ENCODE measurements around the gene GMDS. TPM values are rescaled to one million over a fixed set of nuclear protein-coding genes. Genes with fewer than 3 reads are reported as not detected.
"Not testable (repeated sequence)": the region's sequence is repeated elsewhere in the genome, so short reads cannot be mapped to it uniquely, and the experiment has no call there.

The GMDS gene
- total and polyA plus RNA-seq, 2 donors = 19.9 to 28.4 TPM

- no peaks in the 10 kb centered on the region for H3K9me3 ChIP-seq (ENCODE audit: control insufficient read depth in 2 of 2, insufficient read depth in 1 of 2, low read length in 1 of 2)
- 87% methylated on average over 13 of the region's 13 CpGs for WGBS
- H3K27me3 ChIP-seq (ENCODE audit: control insufficient read depth in 2 of 2, insufficient read depth in 1 of 2, low read length in 1 of 2) = no peaks in the 10 kb centered on the region
- no peak for DNase-seq (ENCODE audit: low read depth in 6 of 9, low spot score in 9 of 9)
- H3K36me3 ChIP-seq (ENCODE audit: control insufficient read depth in 2 of 2, insufficient read depth in 2 of 2, low read length in 1 of 2) = no peaks in the 10 kb centered on the region
- peaks cover 0 to 2% of the 10 kb centered on the region in 2 donors for H3K4me1 ChIP-seq (ENCODE audit: control insufficient read depth in 2 of 2, insufficient read depth in 2 of 2, low read length in 2 of 2)
- peak overlapping the region; percentile 13 to 24 for H3K27ac ChIP-seq (ENCODE audit: low read depth in 1 of 2, low read length in 1 of 2)
- no peak overlapping the region for H3K4me3 ChIP-seq (ENCODE audit: low read length in 2 of 2)
Measured at GRCh38 chr6:1679031-1679687, 566.2 kb downstream of the GMDS start.

- Histone ChIP-seq H3K9me3 (ENCODE audit: control insufficient read depth in 2 of 2, insufficient read depth in 1 of 2, low read length in 1 of 2) (no peaks in the 10 kb centered on the region), H3K4me3 (ENCODE audit: low read length in 2 of 2) (no peak overlapping the region), H3K27ac (ENCODE audit: low read depth in 1 of 2, low read length in 1 of 2) (no peak overlapping the region), H3K27me3 (ENCODE audit: control insufficient read depth in 2 of 2, insufficient read depth in 1 of 2, low read length in 1 of 2) (no peaks in the 10 kb centered on the region), H3K4me1 (ENCODE audit: control insufficient read depth in 2 of 2, insufficient read depth in 2 of 2, low read length in 2 of 2) (peaks cover 0 to 2% of the 10 kb centered on the region in 2 donors), H3K36me3 (ENCODE audit: control insufficient read depth in 2 of 2, insufficient read depth in 2 of 2, low read length in 1 of 2) (no peaks in the 10 kb centered on the region)
- 88% methylated on average over 3 of the region's 3 CpGs for WGBS
- DNase-seq (ENCODE audit: low read depth in 6 of 9, low spot score in 9 of 9) = no peak
Measured at GRCh38 chr6:1678201-1678600, 567.2 kb downstream of the GMDS start.

GRCh38 chr6:1672379-1672778, 573.0 kb downstream of the GMDS start:
- Histone ChIP-seq H3K27me3 (ENCODE audit: control insufficient read depth in 2 of 2, insufficient read depth in 1 of 2, low read length in 1 of 2) (no peaks in the 10 kb centered on the region), H3K27ac (ENCODE audit: low read depth in 1 of 2, low read length in 1 of 2) (peak overlapping the region in 1 of 2 donors; percentile 18), H3K4me1 (ENCODE audit: control insufficient read depth in 2 of 2, insufficient read depth in 2 of 2, low read length in 2 of 2) (peaks cover 0 to 7% of the 10 kb centered on the region in 2 donors), H3K36me3 (ENCODE audit: control insufficient read depth in 2 of 2, insufficient read depth in 2 of 2, low read length in 1 of 2) (no peaks in the 10 kb centered on the region), H3K9me3 (ENCODE audit: control insufficient read depth in 2 of 2, insufficient read depth in 1 of 2, low read length in 1 of 2) (no peaks in the 10 kb centered on the region), H3K4me3 (ENCODE audit: low read length in 2 of 2) (no peak overlapping the region)
- WGBS = 95% methylated on average over 2 of the region's 2 CpGs
- DNase-seq (ENCODE audit: low read depth in 6 of 9, low spot score in 9 of 9) = no peak

- 86% methylated on average over 16 of the region's 16 CpGs for WGBS
Measured at GRCh38 chr6:1670711-1671462, 574.5 kb downstream of the GMDS start.

GRCh38 chr6:1669996-1670395, 575.4 kb downstream of the GMDS start:
- WGBS = 95% methylated on average over 11 of the region's 11 CpGs
- Histone ChIP-seq H3K9me3 (ENCODE audit: control insufficient read depth in 2 of 2, insufficient read depth in 1 of 2, low read length in 1 of 2) (no peaks in the 10 kb centered on the region), H3K4me1 (ENCODE audit: control insufficient read depth in 2 of 2, insufficient read depth in 2 of 2, low read length in 2 of 2) (peaks cover 0 to 10% of the 10 kb centered on the region in 2 donors), H3K36me3 (ENCODE audit: control insufficient read depth in 2 of 2, insufficient read depth in 2 of 2, low read length in 1 of 2) (no peaks in the 10 kb centered on the region), H3K4me3 (ENCODE audit: low read length in 2 of 2) (no peak overlapping the region), H3K27ac (ENCODE audit: low read depth in 1 of 2, low read length in 1 of 2) (no peak overlapping the region), H3K27me3 (ENCODE audit: control insufficient read depth in 2 of 2, insufficient read depth in 1 of 2, low read length in 1 of 2) (no peaks in the 10 kb centered on the region)
- no peak for DNase-seq (ENCODE audit: low read depth in 6 of 9, low spot score in 9 of 9)

More at GRCh38 chr6:1670711-1671462, 574.5 kb downstream of the GMDS start:
- Histone ChIP-seq H3K27me3 (ENCODE audit: control insufficient read depth in 2 of 2, insufficient read depth in 1 of 2, low read length in 1 of 2) (no peaks in the 10 kb centered on the region), H3K4me3 (ENCODE audit: low read length in 2 of 2) (no peak overlapping the region), H3K9me3 (ENCODE audit: control insufficient read depth in 2 of 2, insufficient read depth in 1 of 2, low read length in 1 of 2) (no peaks in the 10 kb centered on the region), H3K4me1 (ENCODE audit: control insufficient read depth in 2 of 2, insufficient read depth in 2 of 2, low read length in 2 of 2) (peaks cover 0 to 7% of the 10 kb centered on the region in 2 donors), H3K36me3 (ENCODE audit: control insufficient read depth in 2 of 2, insufficient read depth in 2 of 2, low read length in 1 of 2) (no peaks in the 10 kb centered on the region), H3K27ac (ENCODE audit: low read depth in 1 of 2, low read length in 1 of 2) (peak overlapping the region in 1 of 2 donors; percentile 37)
- peak in 5 of 9 donors; percentile 15 to 56 (median 28) for DNase-seq (ENCODE audit: low read depth in 6 of 9, low spot score in 9 of 9)

GRCh38 chr6:1668456-1668855, 576.9 kb downstream of the GMDS start:
- not testable (repeated sequence) for H3K27ac ChIP-seq (ENCODE audit: low read depth in 1 of 2, low read length in 1 of 2); H3K27me3 ChIP-seq (ENCODE audit: control insufficient read depth in 2 of 2, insufficient read depth in 1 of 2, low read length in 1 of 2); DNase-seq (ENCODE audit: low read depth in 6 of 9, low spot score in 9 of 9); H3K4me3 ChIP-seq (ENCODE audit: low read length in 2 of 2); H3K36me3 ChIP-seq (ENCODE audit: control insufficient read depth in 2 of 2, insufficient read depth in 2 of 2, low read length in 1 of 2); H3K9me3 ChIP-seq (ENCODE audit: control insufficient read depth in 2 of 2, insufficient read depth in 1 of 2, low read length in 1 of 2); H3K4me1 ChIP-seq (ENCODE audit: control insufficient read depth in 2 of 2, insufficient read depth in 2 of 2, low read length in 2 of 2)
- 97% methylated on average over 5 of the region's 5 CpGs for WGBS

GRCh38 chr6:1667805-1668175, 577.6 kb downstream of the GMDS start:
- WGBS = over 99% methylated on average over 4 of the region's 4 CpGs
- H3K27ac ChIP-seq (ENCODE audit: low read depth in 1 of 2, low read length in 1 of 2) = no peak overlapping the region
- H3K27me3 ChIP-seq (ENCODE audit: control insufficient read depth in 2 of 2, insufficient read depth in 1 of 2, low read length in 1 of 2) = no peaks in the 10 kb centered on the region
- H3K9me3 ChIP-seq (ENCODE audit: control insufficient read depth in 2 of 2, insufficient read depth in 1 of 2, low read length in 1 of 2) = no peaks in the 10 kb centered on the region
- no peak overlapping the region for H3K4me3 ChIP-seq (ENCODE audit: low read length in 2 of 2)
- peaks cover 0 to 10% of the 10 kb centered on the region in 2 donors for H3K4me1 ChIP-seq (ENCODE audit: control insufficient read depth in 2 of 2, insufficient read depth in 2 of 2, low read length in 2 of 2)
- H3K36me3 ChIP-seq (ENCODE audit: control insufficient read depth in 2 of 2, insufficient read depth in 2 of 2, low read length in 1 of 2) = no peaks in the 10 kb centered on the region
- DNase-seq (ENCODE audit: low read depth in 6 of 9, low spot score in 9 of 9) = no peak

GRCh38 chr6:1667012-1667804, 578.2 kb downstream of the GMDS start:
- H3K4me3 ChIP-seq (ENCODE audit: low read length in 2 of 2) = no peak overlapping the region
- 96% methylated on average over 6 of the region's 6 CpGs for WGBS
- H3K4me1 ChIP-seq (ENCODE audit: control insufficient read depth in 2 of 2, insufficient read depth in 2 of 2, low read length in 2 of 2) = peaks cover 0 to 10% of the 10 kb centered on the region in 2 donors
- H3K36me3 ChIP-seq (ENCODE audit: control insufficient read depth in 2 of 2, insufficient read depth in 2 of 2, low read length in 1 of 2) = no peaks in the 10 kb centered on the region
- H3K27me3 ChIP-seq (ENCODE audit: control insufficient read depth in 2 of 2, insufficient read depth in 1 of 2, low read length in 1 of 2) = no peaks in the 10 kb centered on the region
- no peaks in the 10 kb centered on the region for H3K9me3 ChIP-seq (ENCODE audit: control insufficient read depth in 2 of 2, insufficient read depth in 1 of 2, low read length in 1 of 2)
- no peak overlapping the region for H3K27ac ChIP-seq (ENCODE audit: low read depth in 1 of 2, low read length in 1 of 2)
- DNase-seq (ENCODE audit: low read depth in 6 of 9, low spot score in 9 of 9) = no peak

- peak in 1 of 9 donors; percentile 16 for DNase-seq (ENCODE audit: low read depth in 6 of 9, low spot score in 9 of 9)
- 42% methylated on average over 2 of the region's 2 CpGs for WGBS
- H3K4me3 ChIP-seq (ENCODE audit: low read length in 2 of 2) = no peak overlapping the region
- no peaks in the 10 kb centered on the region for H3K27me3 ChIP-seq (ENCODE audit: control insufficient read depth in 2 of 2, insufficient read depth in 1 of 2, low read length in 1 of 2)
- no peaks in the 10 kb centered on the region for H3K36me3 ChIP-seq (ENCODE audit: control insufficient read depth in 2 of 2, insufficient read depth in 2 of 2, low read length in 1 of 2)
- H3K27ac ChIP-seq (ENCODE audit: low read depth in 1 of 2, low read length in 1 of 2) = no peak overlapping the region
- peaks cover 0 to 3% of the 10 kb centered on the region in 2 donors for H3K4me1 ChIP-seq (ENCODE audit: control insufficient read depth in 2 of 2, insufficient read depth in 2 of 2, low read length in 2 of 2)
- no peaks in the 10 kb centered on the region for H3K9me3 ChIP-seq (ENCODE audit: control insufficient read depth in 2 of 2, insufficient read depth in 1 of 2, low read length in 1 of 2)
Measured at GRCh38 chr6:1665214-1665613, 580.2 kb downstream of the GMDS start.
